ENCODE data around the gene GALNT16.
"Not testable (repeated sequence)": the region's sequence is repeated elsewhere in the genome, so short reads cannot be mapped to it uniquely, and the experiment has no call there.

GALNT16 gene

GRCh38 chr14:69252851-69253250 lies 7.1 kb upstream of the GALNT16 start:
- H3K27ac ChIP-seq: no peak overlapping the region
- no peak for DNase-seq (ENCODE audit: low read depth, low spot score)

DNA sequence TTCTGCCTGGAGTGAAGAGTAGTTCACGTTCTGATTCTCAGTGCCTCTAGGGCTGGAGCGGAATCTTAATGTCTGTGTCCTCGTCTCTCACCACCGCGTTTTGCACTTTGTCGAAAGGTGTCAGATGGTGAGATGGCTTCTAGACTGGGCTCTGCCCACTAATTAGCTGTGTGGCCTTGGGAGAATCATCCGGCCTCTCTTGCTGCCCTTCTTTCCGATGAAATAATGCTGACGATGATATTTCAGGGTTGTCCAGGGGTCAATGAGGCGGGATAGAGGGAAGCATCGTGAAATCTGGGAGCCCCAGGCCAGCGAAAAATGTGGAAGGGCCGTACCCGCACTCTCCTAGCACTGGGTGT lies 811 bp upstream of the GALNT16 start:
- DNase-seq (ENCODE audit: low read depth, low spot score): no peak
- H3K27ac ChIP-seq: no peak overlapping the region

- no peak for DNase-seq (ENCODE audit: low read depth, low spot score)
- H3K27ac ChIP-seq: no peak overlapping the region
Observed at GRCh38 chr14:69260190-69260860, 367 bp downstream of the GALNT16 start.

DNA sequence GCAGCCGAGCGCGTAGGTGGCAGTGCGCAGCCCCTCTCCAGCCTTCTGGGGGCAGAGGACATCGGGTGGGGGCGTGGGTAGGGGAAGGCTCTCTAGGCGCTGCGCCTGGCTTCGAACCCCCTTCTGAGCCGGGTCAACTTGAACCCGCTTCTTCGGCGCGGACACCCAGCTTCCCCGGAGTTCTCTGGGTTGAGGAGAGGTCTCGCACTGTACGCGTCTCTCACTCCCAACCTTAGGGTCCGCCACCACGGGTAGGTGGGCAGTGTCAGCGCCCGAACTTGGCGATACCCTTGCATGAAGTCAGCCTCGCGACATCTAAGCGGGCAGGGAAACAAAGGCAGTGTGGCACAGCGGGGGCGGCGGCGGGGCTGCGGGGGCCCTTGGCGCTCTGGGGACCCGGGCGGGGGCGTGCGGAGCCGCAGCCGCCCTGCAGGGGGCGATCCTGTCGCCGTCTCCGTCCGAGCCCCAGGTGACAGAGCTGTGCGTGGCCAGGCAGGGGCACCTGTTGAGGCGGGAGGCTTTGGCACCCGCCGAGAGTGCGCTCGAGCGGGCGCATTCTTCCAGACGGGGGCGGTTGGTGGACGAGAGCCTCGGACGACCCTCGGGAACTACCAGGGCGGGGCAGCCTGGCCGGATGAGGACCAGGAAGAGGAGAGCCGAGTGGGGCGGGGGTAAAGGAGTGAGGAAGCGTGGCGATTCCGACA lies 1.1 kb downstream of the GALNT16 start:
- no peak overlapping the region for H3K27ac ChIP-seq
- DNase-seq (ENCODE audit: low read depth, low spot score): no peak

- no peak for DNase-seq (ENCODE audit: low read depth, low spot score)
- H3K27ac ChIP-seq: no peak overlapping the region
Observed at GRCh38 chr14:69261761-69262331, 1.9 kb downstream of the GALNT16 start.

GRCh38 chr14:69262516-69262915 lies 2.6 kb downstream of the GALNT16 start:
- no peak overlapping the region for H3K27ac ChIP-seq
- no peak for DNase-seq (ENCODE audit: low read depth, low spot score)

- no peak for DNase-seq (ENCODE audit: low read depth, low spot score)
- H3K27ac ChIP-seq: no peak overlapping the region
Observed at GRCh38 chr14:69263364-69263763, 3.4 kb downstream of the GALNT16 start.

- no peak for DNase-seq (ENCODE audit: low read depth, low spot score)
- no peak overlapping the region for H3K27ac ChIP-seq
Observed at GRCh38 chr14:69263771-69264170, 3.8 kb downstream of the GALNT16 start.

DNA sequence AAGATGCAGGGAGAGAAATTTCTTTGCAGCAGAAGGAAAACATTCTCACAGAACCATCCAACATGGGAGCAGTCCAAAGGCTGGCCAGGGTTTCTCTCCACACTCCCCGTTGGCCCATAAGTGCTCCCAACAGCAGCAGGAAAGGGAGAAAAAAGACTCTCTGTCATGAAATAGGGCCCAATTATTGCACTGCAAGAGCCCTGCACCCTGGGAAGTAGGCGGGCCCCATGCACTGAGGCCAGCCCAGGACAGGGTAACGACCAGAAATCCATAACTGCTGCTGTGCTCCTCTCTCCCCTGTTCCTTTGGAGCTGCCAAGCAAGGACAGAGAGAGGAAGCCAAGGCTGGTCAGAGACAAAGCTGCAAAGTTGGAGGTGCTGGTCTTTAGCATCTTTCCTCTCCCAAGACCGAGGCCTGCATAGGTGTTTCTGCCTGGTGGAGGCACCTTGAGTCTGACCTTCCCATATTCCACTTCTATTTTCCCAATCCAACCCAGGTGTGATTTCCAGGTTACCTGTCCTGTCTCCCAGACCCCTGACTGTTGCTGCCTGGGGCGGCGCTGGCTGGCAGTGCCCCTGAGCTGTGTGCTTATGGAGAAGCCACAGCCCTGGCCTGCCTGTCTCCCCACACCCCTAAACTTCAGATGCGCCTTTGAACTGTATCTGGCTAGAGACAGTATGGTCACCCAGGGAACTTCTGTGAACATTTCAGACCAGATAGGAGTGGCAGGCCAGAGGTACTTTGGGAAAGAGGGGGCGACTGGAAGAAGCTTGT lies 6.8 kb downstream of the GALNT16 start:
- DNase-seq (ENCODE audit: low read depth, low spot score): no peak
- no peak overlapping the region for H3K27ac ChIP-seq

DNA sequence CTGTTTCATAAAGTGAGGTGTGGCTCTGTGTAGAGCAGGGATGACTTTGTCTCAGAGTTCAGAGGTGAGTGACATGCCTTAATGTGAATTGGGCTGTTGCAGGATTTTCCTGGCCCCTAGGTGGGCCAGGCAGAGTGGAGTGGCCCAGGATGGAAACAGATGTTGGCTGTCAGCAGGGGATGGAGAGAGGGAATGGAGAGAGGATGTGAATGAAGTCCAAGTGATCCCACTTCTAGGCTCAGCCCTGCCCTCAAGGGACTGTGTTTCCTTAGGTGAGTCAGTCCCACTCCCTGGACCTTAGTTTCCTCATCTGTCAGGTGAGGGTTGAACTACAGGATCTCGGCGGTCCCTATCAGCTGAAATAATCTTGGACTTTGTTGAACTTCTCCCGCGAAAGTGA lies 7.5 kb downstream of the GALNT16 start:
- DNase-seq (ENCODE audit: low read depth, low spot score): no peak
- no peak overlapping the region for H3K27ac ChIP-seq

GRCh38 chr14:69268223-69268622 lies 8.3 kb downstream of the GALNT16 start:
- DNase-seq (ENCODE audit: low read depth, low spot score): no peak
- H3K27ac ChIP-seq: no peak overlapping the region

- H3K27ac ChIP-seq: no peak overlapping the region
- DNase-seq (ENCODE audit: low read depth, low spot score): peak; percentile 10
Observed at GRCh38 chr14:69268763-69269162, 8.8 kb downstream of the GALNT16 start.

DNA sequence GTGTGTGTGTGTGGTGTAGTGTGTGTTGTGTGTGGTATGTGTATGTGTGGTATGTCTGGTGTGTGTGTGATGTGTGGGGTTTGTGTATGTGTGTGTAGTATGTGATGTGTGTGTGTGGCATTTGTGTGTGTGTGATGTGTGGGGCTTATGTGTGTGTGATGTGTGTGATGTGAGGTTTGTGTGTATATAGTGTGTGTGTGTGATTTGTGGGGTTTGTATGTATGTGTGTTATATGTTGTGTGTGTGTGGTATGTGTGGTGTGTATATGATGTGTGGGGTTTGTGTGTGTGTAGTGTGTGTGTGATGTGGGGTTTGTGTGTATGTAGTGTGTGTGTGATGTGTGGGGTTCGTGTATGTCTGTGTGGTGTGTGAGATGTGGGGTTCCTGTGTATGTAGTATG lies 9.4 kb downstream of the GALNT16 start:
- DNase-seq (ENCODE audit: low read depth, low spot score): no peak
- no peak overlapping the region for H3K27ac ChIP-seq

DNA sequence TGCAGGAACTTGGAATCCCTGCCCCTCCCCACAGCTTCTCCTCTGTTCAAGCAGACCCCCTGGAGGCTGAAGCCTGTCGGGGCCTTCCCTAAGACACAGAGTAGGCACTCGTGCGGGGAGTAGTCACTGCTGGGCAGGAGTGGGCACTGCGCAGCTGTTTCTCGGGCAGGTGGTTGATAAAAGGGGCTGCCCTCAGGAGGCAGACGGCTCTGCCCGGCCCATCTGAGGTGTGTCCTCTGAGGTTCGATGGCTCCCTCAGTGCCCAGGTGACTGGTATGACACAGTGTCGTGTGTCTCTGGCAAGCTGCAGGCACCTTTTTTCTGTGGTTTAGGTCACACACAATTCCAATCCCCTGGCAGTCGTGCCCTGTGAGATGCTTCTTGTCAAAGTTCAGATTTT lies 10.1 kb downstream of the GALNT16 start:
- H3K27ac ChIP-seq: no peak overlapping the region
- DNase-seq (ENCODE audit: low read depth, low spot score): no peak

DNA sequence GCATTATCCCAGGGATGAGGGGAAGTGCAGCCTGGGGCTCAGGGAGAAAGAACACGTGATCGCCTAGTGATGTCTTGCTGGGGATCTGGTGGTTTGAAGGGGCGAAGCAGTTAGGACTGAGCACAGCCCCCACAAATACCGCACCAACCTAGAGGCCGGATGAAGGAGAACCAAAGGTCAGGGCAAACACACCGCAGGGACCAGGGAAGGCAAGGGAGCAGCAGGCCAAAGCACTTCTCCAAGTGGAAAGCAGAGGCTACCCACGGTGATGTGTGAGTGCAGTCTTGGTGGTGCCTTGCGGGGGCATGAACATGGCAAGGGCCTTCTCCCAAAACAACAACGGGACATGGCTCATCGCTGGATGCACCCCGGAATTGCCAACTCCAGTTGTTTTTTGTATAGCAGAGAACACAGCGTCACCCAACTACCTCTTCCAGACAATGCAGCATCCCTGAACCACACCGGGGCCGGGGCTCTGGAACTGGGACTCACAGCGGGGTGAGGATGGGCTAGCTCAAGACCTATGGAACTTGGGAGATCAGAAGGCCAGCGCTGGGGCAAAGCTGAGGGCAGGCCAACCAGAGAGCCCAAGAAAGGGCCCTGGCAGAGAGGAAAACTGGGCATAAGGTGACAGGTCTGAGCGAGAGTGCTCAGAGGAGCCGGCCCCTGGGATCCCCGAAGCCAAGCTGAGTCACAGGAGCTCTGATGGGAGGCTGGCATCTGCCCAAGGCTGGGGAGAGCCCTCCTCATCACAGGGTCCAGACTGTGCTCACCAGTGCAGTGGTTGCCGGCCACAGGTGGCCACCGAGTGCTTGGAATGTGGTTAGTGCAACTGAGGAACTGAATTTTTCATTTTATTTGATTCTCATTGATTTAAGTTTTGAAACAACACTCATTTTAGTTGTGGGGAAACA lies 11.1 kb downstream of the GALNT16 start:
- no peak for DNase-seq (ENCODE audit: low read depth, low spot score)
- no peak overlapping the region for H3K27ac ChIP-seq

DNA sequence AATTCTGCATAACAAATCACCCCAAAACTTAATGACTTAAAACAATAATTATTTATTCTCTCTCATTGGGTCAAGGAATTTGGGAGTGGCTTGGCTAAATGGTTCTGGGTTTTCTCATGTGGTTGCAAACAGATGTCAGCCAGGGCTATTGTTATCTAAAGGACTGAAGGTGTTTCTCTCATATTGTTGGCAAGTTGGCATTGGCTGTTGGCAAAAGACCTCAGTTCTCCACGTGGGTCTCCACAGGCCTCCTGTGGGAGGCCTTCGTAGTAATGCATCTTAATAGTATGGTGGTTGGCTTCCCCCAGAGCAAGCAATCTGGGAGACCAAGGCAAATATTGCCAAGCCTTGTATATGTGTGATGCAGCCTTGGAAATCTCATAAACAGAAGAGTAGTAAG lies 14.4 kb downstream of the GALNT16 start:
- H3K27ac ChIP-seq: no peak overlapping the region
- DNase-seq (ENCODE audit: low read depth, low spot score): no peak

DNA sequence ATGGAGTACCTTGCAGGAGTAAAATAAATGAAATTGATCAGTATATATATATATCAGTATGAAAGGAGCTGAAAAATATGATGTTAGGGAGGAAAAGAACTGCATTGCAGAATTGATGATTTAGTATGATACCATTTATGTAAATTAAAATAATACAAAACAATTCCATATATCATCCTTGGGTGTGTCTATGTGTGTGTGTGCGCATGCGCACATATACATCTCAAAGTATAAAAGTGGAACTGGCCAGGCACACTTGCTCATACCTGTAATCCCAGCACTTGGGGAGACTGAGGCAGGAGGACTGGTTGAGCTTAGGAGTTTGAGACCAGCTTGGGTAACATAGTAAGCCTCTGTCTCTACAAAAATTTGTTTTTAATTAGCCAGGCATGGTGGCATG lies 15.4 kb downstream of the GALNT16 start:
- no peak overlapping the region for H3K27ac ChIP-seq
- DNase-seq (ENCODE audit: low read depth, low spot score): no peak

GRCh38 chr14:69277356-69277755 lies 17.4 kb downstream of the GALNT16 start:
- H3K27ac ChIP-seq; DNase-seq (ENCODE audit: low read depth, low spot score): not testable (repeated sequence)

DNA sequence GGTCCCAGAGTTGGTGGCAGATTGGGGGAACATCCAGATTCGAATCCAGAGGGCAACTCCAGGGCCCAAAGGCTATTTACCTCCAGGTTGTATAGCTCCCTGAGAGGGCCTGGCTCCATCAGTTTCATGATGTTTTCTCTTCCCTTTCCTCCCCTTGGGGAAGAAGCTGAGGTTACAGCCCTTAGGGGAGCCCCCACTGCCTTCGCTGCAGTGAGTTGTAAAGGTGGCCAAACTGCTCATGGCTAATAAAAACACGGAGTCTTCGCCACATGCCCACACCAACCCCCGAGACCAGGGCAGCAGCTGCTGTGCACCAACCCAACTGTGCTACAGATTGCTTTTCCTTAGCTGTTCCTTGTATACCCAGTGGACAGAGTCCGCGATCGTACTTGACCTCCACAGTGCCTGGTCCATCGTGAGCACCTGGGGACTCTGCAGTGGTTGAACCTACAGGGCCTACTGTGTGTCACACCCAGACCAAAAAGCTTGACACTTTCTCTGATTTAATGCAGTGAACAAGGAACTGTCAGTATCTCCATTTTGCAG lies 20.9 kb downstream of the GALNT16 start:
- H3K27ac ChIP-seq: no peak overlapping the region
- no peak for DNase-seq (ENCODE audit: low read depth, low spot score)

All from epithelial cell of prostate (primary cell).